Measurements from ENCODE around the gene PLCL2.

The PLCL2 gene

GRCh38 chr3:16893618-16894200 is 9.0 kb downstream of the PLCL2 start:
- DNase-seq (ENCODE audit: low read depth) = no peak

- no peak for DNase-seq (ENCODE audit: low read depth)
Measured at GRCh38 chr3:16896094-16896627, 11.4 kb downstream of the PLCL2 start.

GRCh38 chr3:16896820-16897219 is 12.1 kb downstream of the PLCL2 start:
- no peak for DNase-seq (ENCODE audit: low read depth)

GRCh38 chr3:16897254-16897926 is 12.6 kb downstream of the PLCL2 start:
- DNase-seq (ENCODE audit: low read depth) = no peak

- DNase-seq (ENCODE audit: low read depth) = no peak
Measured at GRCh38 chr3:16898595-16899395, 14.0 kb downstream of the PLCL2 start.

- DNase-seq (ENCODE audit: low read depth) = no peak
Measured at GRCh38 chr3:16899919-16900318, 15.2 kb downstream of the PLCL2 start.

- no peak for DNase-seq (ENCODE audit: low read depth)
Measured at GRCh38 chr3:16900779-16901440, 16.2 kb downstream of the PLCL2 start.

GRCh38 chr3:16904423-16905417 is 20.0 kb downstream of the PLCL2 start:
- no peak for DNase-seq (ENCODE audit: low read depth)

GRCh38 chr3:16905704-16906103 is 20.9 kb downstream of the PLCL2 start:
- DNase-seq (ENCODE audit: low read depth) = no peak

GRCh38 chr3:16906682-16907081 is 21.9 kb downstream of the PLCL2 start:
- DNase-seq (ENCODE audit: low read depth) = no peak

GRCh38 chr3:16907243-16907642 is 22.5 kb downstream of the PLCL2 start:
- no peak for DNase-seq (ENCODE audit: low read depth)

GRCh38 chr3:16908016-16908807 is 23.5 kb downstream of the PLCL2 start:
- DNase-seq (ENCODE audit: low read depth) = no peak

GRCh38 chr3:16908896-16909295 is 24.1 kb downstream of the PLCL2 start:
- DNase-seq (ENCODE audit: low read depth) = no peak

- no peak for DNase-seq (ENCODE audit: low read depth)
Measured at GRCh38 chr3:16909802-16910201, 25.0 kb downstream of the PLCL2 start.

GRCh38 chr3:16910207-16910606 is 25.5 kb downstream of the PLCL2 start:
- no peak for DNase-seq (ENCODE audit: low read depth)

- DNase-seq (ENCODE audit: low read depth) = no peak
Measured at GRCh38 chr3:16911916-16912315, 27.2 kb downstream of the PLCL2 start.

GRCh38 chr3:16912400-16913263 is 27.9 kb downstream of the PLCL2 start:
- no peak for DNase-seq (ENCODE audit: low read depth)

- DNase-seq (ENCODE audit: low read depth) = no peak
Measured at GRCh38 chr3:16913264-16913580, 28.5 kb downstream of the PLCL2 start.

GRCh38 chr3:16916840-16917239 is 32.1 kb downstream of the PLCL2 start:
- DNase-seq (ENCODE audit: low read depth) = no peak
